ENCODE results near the gene BAZ1B.

- no peak for TF ChIP-seq CTCF (IDR thresholded peaks at IDR 0.05)
- TF ChIP-seq ZFX (IDR thresholded peaks at IDR 0.05; ENCODE audit: borderline replicate concordance), result no peak
Observed at GRCh38 chr7:73557397-73558257, 35.5 kb upstream of the BAZ1B start, which contains the start of gene BCL7B.
